GM23338 (cell line): ENCODE data around the gene CNTN1. TPM values are rescaled to one million over a fixed set of nuclear protein-coding genes. Genes with fewer than 3 reads are reported as not detected.
A peak's percentile ranks its signal among the peaks of the same experiment; 100 is the strongest.

Source experiments
- ATAC-seq: fragments of 200-7000 bp; cut with Tn5 transposase; 3 replicates; pipeline ENCODE4 v1.9.1; 2020
- DNase-seq: peaks from one replicate; pipeline ENCODE4 v3.0.0-alpha.2; 2015; ENCODE audit warnings: low spot score
- H2AFZ ChIP-seq: fragments of 200-600 bp; sonication (generic); 2 replicates; pipeline ENCODE4 v1.8.0; 2016; ENCODE audit warnings: antibody characterized with exemption, mild to moderate bottlenecking, moderate library complexity
- H3F3A ChIP-seq: fragments of 200-600 bp; sonication (generic); replicated peaks from 2 replicates; pipeline ENCODE4 v1.8.0; 2017; ENCODE audit warnings: antibody characterized with exemption, mixed run types, low read depth
- H3K27ac ChIP-seq: fragments of 200-600 bp; sonication (generic); 2 replicates; pipeline ENCODE4 v1.6.1; 2016; ENCODE audit warnings: low read depth
- H3K27me3 ChIP-seq: fragments of 200-600 bp; sonication (generic); 2 replicates; pipeline ENCODE4 v1.8.0; 2016; ENCODE audit warnings: mild to moderate bottlenecking, mixed run types, moderate library complexity; ENCODE audit not compliant: insufficient read depth
- H3K36me3 ChIP-seq: fragments of 200-600 bp; sonication (generic); 2 replicates; pipeline ENCODE4 v1.8.0; 2016; ENCODE audit warnings: mild to moderate bottlenecking; ENCODE audit not compliant: insufficient read depth
- H3K4me1 ChIP-seq: fragments of 200-600 bp; sonication (generic); 2 replicates; pipeline ENCODE4 v1.8.0; 2016; ENCODE audit warnings: mild to moderate bottlenecking, moderate library complexity; ENCODE audit not compliant: insufficient read depth
- H3K4me2 ChIP-seq: fragments of 200-600 bp; sonication (generic); 2 replicates; pipeline ENCODE4 v1.7.1; 2017; ENCODE audit warnings: mixed run types
- H3K4me3 ChIP-seq: fragments of 200-600 bp; sonication (generic); 2 replicates; pipeline ENCODE4 v1.6.1; 2016; ENCODE audit warnings: mixed run types
- H3K79me2 ChIP-seq: fragments of 200-600 bp; sonication (generic); replicated peaks from 2 replicates; pipeline ENCODE4 v1.8.0; 2017; ENCODE audit warnings: mild to moderate bottlenecking; ENCODE audit not compliant: insufficient read depth
- H3K9me2 ChIP-seq: fragments of 200-600 bp; sonication (generic); 2 replicates; pipeline ENCODE4 v1.8.0; 2017; ENCODE audit not compliant: insufficient read depth
- H4K20me1 ChIP-seq: fragments of 200-600 bp; sonication (generic); replicated peaks from 2 replicates; pipeline ENCODE4 v1.8.0; 2017; ENCODE audit warnings: mild to moderate bottlenecking; ENCODE audit not compliant: insufficient read depth
- H3K27ac Mint-ChIP-seq: 2 replicates; pipeline ENCODE4 v1.8.0; 2020; ENCODE audit warnings: inconsistent platforms, mild to moderate bottlenecking, moderate library complexity, mixed read lengths
- H3K27me3 Mint-ChIP-seq: 3 replicates; pipeline ENCODE4 v1.8.0; 2022; ENCODE audit warnings: low read depth, mild to moderate bottlenecking, moderate library complexity, mixed read lengths, inconsistent platforms; ENCODE audit not compliant: insufficient read depth, poor library complexity
- H3K36me3 Mint-ChIP-seq: 3 replicates; pipeline ENCODE4 v1.8.0; 2021; ENCODE audit warnings: low read depth, mild to moderate bottlenecking, inconsistent platforms, moderate library complexity, mixed read lengths
- H3K4me1 Mint-ChIP-seq: 3 replicates; pipeline ENCODE4 v1.8.0; 2020; ENCODE audit warnings: mild to moderate bottlenecking, inconsistent platforms, mixed read lengths
- H3K4me3 Mint-ChIP-seq: 3 replicates; pipeline ENCODE4 v1.8.0; 2021; ENCODE audit warnings: moderate library complexity, mild to moderate bottlenecking, inconsistent platforms, mixed read lengths
- H3K9me3 Mint-ChIP-seq: 3 replicates; pipeline ENCODE4 v1.8.0; 2020; ENCODE audit warnings: moderate library complexity, mild to moderate bottlenecking, inconsistent platforms, mixed read lengths
- CREB1 ChIP-seq: fragments of 250-450 bp; sonication (Bioruptor Pico); IDR thresholded peaks from 2 replicates; pipeline ENCODE4 v1.5.0; 2020; ENCODE audit warnings: low read depth, mild to moderate bottlenecking, moderate library complexity
- EZH2 ChIP-seq: fragments of 200-600 bp; sonication (generic); IDR thresholded peaks from one replicate; pipeline ENCODE4 v1.8.0; 2017; ENCODE audit warnings: antibody characterized with exemption, mild to moderate bottlenecking, low read depth; ENCODE audit not compliant: unreplicated experiment
- EZH2phosphoT487 ChIP-seq: fragments of 200-600 bp; sonication (generic); IDR thresholded peaks from one replicate; pipeline ENCODE4 v1.8.1; 2018; ENCODE audit warnings: antibody characterized with exemption; ENCODE audit not compliant: unreplicated experiment
- JUNB ChIP-seq: IDR thresholded peaks from one replicate; pipeline ENCODE4 v1.6.1; 2016; ENCODE audit warnings: antibody characterized with exemption; ENCODE audit not compliant: unreplicated experiment
- NANOG ChIP-seq: IDR thresholded peaks from 2 replicates; pipeline ENCODE4 v1.6.1; 2016; ENCODE audit warnings: antibody characterized with exemption, borderline replicate concordance
- POLR2AphosphoS5 ChIP-seq: IDR thresholded peaks from 2 replicates; pipeline ENCODE4 v1.6.1; 2016; ENCODE audit warnings: antibody characterized with exemption, low read depth
- STAT1 ChIP-seq: IDR thresholded peaks from one replicate; pipeline ENCODE4 v1.6.1; 2016; ENCODE audit warnings: antibody characterized with exemption; ENCODE audit not compliant: unreplicated experiment
- ZNF114 ChIP-seq: fragments of 250-450 bp; sonication (Bioruptor Pico); IDR thresholded peaks from 2 replicates; pipeline ENCODE4 v1.5.0; 2020; ENCODE audit warnings: mild to moderate bottlenecking, moderate library complexity
- ZNF331 ChIP-seq: fragments of 250-450 bp; sonication (Bioruptor Pico); IDR thresholded peaks from 2 replicates; pipeline ENCODE4 v1.5.0; 2020; ENCODE audit warnings: low read depth, mild to moderate bottlenecking, moderate library complexity
- polyA plus RNA-seq: library from polyadenylated mRNA; unstranded; fragments of >200 nt; fragmentation: Nextera tagmentation; extraction: Ambion mirVana; gene quantifications from 2 replicates; pipeline ENCODE4 v1.2.1, GENCODE V29; 2016
- total RNA-seq: library from RNA; depleted of rRNA; stranded (reverse); fragments of >200 nt; shearing (Covaris generic); gene quantifications from 2 replicates; pipeline ENCODE4 v1.2.3, GENCODE V29; 2014
- TF ChIP-seq, protein P1 (sequence below): IDR thresholded peaks from 2 replicates; pipeline ENCODE4 v1.6.1; 2016; ENCODE audit warnings: antibody characterized with exemption
- TF ChIP-seq, protein P2 (sequence below): IDR thresholded peaks from one replicate; pipeline ENCODE4 v1.6.1; 2018; ENCODE audit warnings: antibody characterized with exemption; ENCODE audit not compliant: unreplicated experiment
- TF ChIP-seq, protein P3 (sequence below), 2 experiments: fragments of 200-600 bp in 1 of 2; sonication (generic) in 1 of 2; conservative IDR thresholded peaks; 2 replicates each; pipeline versions ENCODE4 v1.5.1 to v1.6.1; 2016 to 2017; ENCODE audit warnings: antibody characterized with exemption in 2 of 2, low read depth in 2 of 2, mild to moderate bottlenecking in 2 of 2, moderate library complexity in 1 of 2

CNTN1 gene
- total and polyA plus RNA-seq, 2 experiments from 2014 or later: 5.0 to 27.0 TPM

DNA sequence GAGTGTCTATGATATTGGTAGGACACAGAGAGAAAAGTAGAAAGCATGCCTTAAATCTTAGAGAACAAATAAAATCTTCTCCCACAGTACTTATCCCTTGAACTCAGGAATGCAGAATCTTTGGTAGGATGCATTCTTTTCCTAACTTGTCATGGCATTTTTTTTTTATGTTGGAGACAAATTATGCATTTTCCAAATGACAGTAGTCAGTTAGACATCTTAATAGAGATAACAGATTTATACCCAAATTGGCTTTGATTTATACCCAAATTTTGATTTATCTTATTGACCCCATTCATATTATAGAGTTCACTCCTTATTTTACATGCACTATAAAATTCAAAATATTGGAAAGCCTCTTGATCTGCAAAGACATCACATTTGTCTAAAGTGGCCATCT, 132.9 kb downstream of the CNTN1 start:
- no peak overlapping the region for H3K4me3 Mint-ChIP-seq
- H3K36me3 Mint-ChIP-seq: no peaks in the 10 kb centered on the region
- no peaks in the 10 kb centered on the region for H3K79me2 ChIP-seq
- H3K9me3 Mint-ChIP-seq: no peaks in the 10 kb centered on the region
- no peaks in the 10 kb centered on the region for H3F3A ChIP-seq
- DNase-seq (no peak), ATAC-seq (no peak)
- TF ChIP-seq ZNF331 (CRISPR knock-in tag): no peak
- TF ChIP-seq POLR2AphosphoS5: no peak
- no peak for TF ChIP-seq EZH2phosphoT487
- no peak for TF ChIP-seq CREB1 (CRISPR knock-in tag)
- no peak for TF ChIP-seq STAT1
- TF ChIP-seq, protein P1, sequence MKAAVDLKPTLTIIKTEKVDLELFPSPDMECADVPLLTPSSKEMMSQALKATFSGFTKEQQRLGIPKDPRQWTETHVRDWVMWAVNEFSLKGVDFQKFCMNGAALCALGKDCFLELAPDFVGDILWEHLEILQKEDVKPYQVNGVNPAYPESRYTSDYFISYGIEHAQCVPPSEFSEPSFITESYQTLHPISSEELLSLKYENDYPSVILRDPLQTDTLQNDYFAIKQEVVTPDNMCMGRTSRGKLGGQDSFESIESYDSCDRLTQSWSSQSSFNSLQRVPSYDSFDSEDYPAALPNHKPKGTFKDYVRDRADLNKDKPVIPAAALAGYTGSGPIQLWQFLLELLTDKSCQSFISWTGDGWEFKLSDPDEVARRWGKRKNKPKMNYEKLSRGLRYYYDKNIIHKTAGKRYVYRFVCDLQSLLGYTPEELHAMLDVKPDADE: no peak
- no peak for TF ChIP-seq NANOG
- TF ChIP-seq ZNF114: no peak
- peaks cover 34% of the 10 kb centered on the region for H3K4me1 Mint-ChIP-seq
- no peaks in the 10 kb centered on the region for H4K20me1 ChIP-seq
- peaks cover 30% of the 10 kb centered on the region for H3K4me1 ChIP-seq
- H3K27me3 Mint-ChIP-seq: no peaks in the 10 kb centered on the region
- no peak overlapping the region for H3K4me2 ChIP-seq
- no peaks in the 10 kb centered on the region for H3K27me3 ChIP-seq
- H3K9me2 ChIP-seq: peaks cover 2% of the 10 kb centered on the region; the same call in 1 of the 2 replicates
- no peak overlapping the region for H2AFZ ChIP-seq
- no peak overlapping the region for H3K27ac Mint-ChIP-seq
- H3K27ac ChIP-seq: no peak overlapping the region
- no peaks in the 10 kb centered on the region for H3K36me3 ChIP-seq
- H3K4me3 ChIP-seq: no peak overlapping the region

DNA sequence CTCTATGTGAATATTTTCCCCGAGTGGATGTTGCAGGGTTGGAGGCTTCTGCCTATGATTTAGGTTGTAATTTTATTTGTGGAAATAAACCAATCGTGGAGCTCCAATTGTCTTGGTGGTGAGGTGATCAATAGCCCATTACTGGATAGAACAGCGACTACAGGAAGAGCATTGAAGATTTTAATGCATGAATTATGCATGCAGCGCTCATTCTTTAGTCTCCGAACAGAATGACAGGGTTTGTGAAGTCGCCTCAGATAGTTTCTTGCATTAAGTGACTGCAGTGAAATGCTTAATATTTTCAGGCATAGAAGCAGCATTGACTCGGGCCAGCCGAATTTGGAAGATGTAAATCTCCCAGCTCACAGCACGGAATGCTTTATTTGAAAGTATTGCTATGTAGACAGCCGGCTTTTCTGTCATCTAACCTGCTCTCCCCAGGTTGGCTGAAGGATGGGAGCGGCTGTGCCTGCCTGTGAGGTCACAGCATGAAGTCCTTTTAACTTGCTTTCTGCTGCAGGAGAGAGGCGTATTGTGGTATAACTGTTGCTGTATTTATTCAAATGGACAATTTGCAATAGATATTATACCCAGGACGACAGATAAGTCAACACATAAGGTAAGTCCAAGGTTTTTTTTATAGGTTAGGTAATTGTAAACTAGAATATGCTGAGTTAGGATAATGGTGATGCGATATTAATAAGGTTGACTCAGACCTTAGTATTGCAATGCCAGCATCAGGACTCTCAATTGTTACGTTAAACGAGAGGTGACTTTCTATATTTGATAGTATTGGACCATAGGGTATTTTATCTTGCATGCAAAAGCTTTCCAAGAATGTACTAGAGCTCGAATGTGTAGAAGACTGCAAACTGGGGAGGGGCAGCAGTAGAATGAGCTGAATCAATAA, 135.7 kb downstream of the CNTN1 start:
- H3K36me3 ChIP-seq: no peaks in the 10 kb centered on the region
- no peak overlapping the region for H3K27ac ChIP-seq
- Mint-ChIP-seq H3K27ac (no peak overlapping the region), H3K4me1 (peaks cover 34% of the 10 kb centered on the region; the same call in 2 of the 3 replicates), H3K9me3 (no peaks in the 10 kb centered on the region), H3K4me3 (peak overlapping the region; percentile 54), H3K27me3 (no peaks in the 10 kb centered on the region), H3K36me3 (no peaks in the 10 kb centered on the region)
- no peaks in the 10 kb centered on the region for H3F3A ChIP-seq
- no peaks in the 10 kb centered on the region for H3K79me2 ChIP-seq
- ATAC-seq (peak; percentile 93), DNase-seq (peak; percentile 58)
- no peaks in the 10 kb centered on the region for H4K20me1 ChIP-seq
- H3K4me2 ChIP-seq: peak overlapping the region; percentile 65
- no peaks in the 10 kb centered on the region for H3K9me2 ChIP-seq
- peak overlapping the region; percentile 39 for H3K4me3 ChIP-seq
- H3K27me3 ChIP-seq: no peaks in the 10 kb centered on the region
- no peak overlapping the region for H2AFZ ChIP-seq
- H3K4me1 ChIP-seq: peaks cover 27% of the 10 kb centered on the region
- TF ChIP-seq EZH2: no peak
- no peak for TF ChIP-seq JUNB
- TF ChIP-seq EZH2phosphoT487: no peak
- no peak for TF ChIP-seq NANOG
- no peak for TF ChIP-seq ZNF331 (CRISPR knock-in tag)
- TF ChIP-seq, protein P1: no peak
- TF ChIP-seq POLR2AphosphoS5: no peak
- TF ChIP-seq, protein P2, sequence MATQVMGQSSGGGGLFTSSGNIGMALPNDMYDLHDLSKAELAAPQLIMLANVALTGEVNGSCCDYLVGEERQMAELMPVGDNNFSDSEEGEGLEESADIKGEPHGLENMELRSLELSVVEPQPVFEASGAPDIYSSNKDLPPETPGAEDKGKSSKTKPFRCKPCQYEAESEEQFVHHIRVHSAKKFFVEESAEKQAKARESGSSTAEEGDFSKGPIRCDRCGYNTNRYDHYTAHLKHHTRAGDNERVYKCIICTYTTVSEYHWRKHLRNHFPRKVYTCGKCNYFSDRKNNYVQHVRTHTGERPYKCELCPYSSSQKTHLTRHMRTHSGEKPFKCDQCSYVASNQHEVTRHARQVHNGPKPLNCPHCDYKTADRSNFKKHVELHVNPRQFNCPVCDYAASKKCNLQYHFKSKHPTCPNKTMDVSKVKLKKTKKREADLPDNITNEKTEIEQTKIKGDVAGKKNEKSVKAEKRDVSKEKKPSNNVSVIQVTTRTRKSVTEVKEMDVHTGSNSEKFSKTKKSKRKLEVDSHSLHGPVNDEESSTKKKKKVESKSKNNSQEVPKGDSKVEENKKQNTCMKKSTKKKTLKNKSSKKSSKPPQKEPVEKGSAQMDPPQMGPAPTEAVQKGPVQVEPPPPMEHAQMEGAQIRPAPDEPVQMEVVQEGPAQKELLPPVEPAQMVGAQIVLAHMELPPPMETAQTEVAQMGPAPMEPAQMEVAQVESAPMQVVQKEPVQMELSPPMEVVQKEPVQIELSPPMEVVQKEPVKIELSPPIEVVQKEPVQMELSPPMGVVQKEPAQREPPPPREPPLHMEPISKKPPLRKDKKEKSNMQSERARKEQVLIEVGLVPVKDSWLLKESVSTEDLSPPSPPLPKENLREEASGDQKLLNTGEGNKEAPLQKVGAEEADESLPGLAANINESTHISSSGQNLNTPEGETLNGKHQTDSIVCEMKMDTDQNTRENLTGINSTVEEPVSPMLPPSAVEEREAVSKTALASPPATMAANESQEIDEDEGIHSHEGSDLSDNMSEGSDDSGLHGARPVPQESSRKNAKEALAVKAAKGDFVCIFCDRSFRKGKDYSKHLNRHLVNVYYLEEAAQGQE: no peak
- TF ChIP-seq ZNF114: no peak
- no peak for TF ChIP-seq STAT1
- TF ChIP-seq, protein P3, sequence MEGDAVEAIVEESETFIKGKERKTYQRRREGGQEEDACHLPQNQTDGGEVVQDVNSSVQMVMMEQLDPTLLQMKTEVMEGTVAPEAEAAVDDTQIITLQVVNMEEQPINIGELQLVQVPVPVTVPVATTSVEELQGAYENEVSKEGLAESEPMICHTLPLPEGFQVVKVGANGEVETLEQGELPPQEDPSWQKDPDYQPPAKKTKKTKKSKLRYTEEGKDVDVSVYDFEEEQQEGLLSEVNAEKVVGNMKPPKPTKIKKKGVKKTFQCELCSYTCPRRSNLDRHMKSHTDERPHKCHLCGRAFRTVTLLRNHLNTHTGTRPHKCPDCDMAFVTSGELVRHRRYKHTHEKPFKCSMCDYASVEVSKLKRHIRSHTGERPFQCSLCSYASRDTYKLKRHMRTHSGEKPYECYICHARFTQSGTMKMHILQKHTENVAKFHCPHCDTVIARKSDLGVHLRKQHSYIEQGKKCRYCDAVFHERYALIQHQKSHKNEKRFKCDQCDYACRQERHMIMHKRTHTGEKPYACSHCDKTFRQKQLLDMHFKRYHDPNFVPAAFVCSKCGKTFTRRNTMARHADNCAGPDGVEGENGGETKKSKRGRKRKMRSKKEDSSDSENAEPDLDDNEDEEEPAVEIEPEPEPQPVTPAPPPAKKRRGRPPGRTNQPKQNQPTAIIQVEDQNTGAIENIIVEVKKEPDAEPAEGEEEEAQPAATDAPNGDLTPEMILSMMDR (conservative IDR thresholded peaks at IDR 0.05; ENCODE audit: low read depth in 2 of 2): no peak
